ENCODE results near the gene ANKDD1B. TPM values are rescaled to one million over a fixed set of nuclear protein-coding genes. Genes with fewer than 3 reads are reported as not detected.
"Not testable (repeated sequence)": the region's sequence is repeated elsewhere in the genome, so short reads cannot be mapped to it uniquely, and the experiment has no call there.

The ANKDD1B gene
- 0.28 TPM in 1 of 2 replicates, not detected in the other for polyA plus RNA-seq (2014; cell fraction: cytosol; rRNA removed)
- 0.10 and 0.67 TPM in 2 replicates for polyA plus RNA-seq (2014; cell fraction: nucleus; rRNA removed)

DNA sequence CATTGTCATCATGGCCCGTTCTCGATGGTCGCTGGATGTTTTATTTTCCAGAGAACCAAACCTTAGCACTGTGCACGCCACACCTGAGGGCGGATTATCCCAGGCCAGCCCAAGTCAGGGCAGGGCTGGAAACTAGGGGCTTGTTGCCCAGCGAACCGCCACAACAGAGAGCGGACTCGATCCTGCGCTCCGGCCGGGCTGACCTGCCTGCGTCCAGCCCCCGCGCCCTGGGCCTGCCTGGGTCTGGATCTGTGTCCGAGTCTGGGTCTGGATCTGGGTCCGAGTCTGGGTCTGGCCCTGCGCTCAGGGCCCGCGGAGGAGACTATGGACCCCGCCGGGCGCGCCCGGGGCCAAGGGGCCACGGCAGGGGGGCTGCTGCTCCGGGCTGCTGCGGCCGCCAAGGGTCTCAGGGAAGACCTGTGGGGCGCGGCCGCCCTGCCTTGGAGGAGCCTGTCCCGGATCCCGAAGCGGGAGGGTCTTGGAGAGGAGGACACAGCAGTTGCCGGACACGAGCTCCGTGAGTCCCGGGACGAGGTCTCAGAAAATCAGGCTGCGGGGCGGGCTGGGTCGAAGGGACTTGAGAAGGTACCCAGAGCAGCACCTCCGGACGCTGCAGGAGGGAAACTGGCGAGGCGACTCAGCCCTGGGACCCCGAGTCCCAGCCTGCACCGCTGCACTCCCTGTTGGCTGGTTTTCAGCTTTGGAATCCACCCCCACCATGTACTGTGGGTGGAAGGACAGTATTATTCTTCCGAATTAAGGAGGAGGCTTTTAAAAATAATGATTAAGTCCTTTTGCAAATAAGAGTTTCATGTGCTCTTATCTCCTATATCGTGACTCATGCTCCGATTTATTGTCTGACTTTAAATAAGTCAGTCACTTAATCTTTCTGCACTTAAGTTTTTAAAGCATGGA lies at the start of gene ANKDD1B:
Gene ANKDD1B, plus strand, starts transcription at position 143 of the 915 bp plus-strand sequence. Its CDS starts 182 bp downstream, at position 325.
- no peak for DNase-seq (ENCODE audit: low spot score)

DNA sequence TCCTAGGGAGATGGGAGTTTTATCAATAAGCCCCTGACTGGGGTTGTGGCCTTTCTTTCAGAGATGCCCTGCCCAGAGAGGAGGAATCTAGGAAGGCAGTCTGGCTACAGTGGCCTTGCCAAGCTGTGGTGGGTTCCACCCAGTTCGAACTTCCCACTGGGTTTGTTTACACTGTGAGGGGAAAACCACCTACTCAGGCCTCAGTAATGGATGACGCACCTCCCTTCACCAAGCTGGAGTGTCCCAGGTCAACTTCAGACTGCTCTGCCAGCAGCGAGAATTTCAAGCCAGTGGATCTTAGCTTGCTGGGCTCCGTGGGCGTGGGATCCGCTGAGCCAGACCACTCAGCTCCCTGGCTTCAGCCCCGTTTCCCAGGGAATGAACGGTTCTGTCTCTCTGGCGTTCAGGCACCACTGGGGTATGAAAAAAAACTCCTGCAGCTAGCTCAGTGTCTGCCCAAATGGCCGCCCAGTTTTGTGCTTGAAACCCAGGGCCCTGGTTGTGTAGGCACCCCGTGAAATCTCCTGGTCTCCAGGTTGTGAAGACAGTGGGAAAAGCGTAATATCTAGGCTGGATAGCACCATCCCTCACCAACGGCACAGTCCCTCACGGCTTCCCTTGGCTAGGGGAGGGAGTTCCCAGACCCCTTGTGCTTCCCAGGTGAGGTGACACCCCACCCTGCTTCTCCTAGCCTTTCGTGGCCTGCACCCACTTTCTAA lies 45.1 kb upstream of the ANKDD1B start:
- not testable (repeated sequence) for DNase-seq (ENCODE audit: low spot score)

DNA sequence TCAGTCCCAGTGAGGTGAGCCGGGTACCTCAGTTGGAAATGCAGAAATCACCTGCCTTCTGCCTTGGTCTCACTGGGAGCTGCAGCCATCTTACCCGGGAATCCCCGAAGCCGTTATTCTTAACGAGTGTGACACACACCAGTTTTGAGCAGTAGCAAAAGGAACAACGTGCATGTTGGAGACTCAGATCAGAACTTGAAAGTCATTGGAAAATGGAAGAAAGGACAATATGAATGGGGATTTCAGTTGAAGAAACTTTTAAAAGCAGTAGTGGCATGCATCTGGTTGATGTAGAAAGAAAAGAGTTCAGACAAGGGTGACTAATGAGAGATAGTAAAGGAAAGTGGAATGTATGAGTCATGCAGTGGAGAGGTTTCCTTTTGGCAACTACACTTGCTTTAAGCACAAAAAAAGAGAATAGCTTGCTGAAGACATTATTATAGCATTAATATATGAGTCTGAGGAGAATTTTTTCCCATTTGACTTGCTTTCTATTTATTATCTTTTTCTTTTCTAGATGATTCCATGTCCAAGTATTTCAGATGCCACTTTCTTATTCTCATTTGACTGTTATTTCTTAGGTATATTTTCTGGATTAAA lies 44.4 kb upstream of the ANKDD1B start:
- DNase-seq (ENCODE audit: low spot score): no peak

DNA sequence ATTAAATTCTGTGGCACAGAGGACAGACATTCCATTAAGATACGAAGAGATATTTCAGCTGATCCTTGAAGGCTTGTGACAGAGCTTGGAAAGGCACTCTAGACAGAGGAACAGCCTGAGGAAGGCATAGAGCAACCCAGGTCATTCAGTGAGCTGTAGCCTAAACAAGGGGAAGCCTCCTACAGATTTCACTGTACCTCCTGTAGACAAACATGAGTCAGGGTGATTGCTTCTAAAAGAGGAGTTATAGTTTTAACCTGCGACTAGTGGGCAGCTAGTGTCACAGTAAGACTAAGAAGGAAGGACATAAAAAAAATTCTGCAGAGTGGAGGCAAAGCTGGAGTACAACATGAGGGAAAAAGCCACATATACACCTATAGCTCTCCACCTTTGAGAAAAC lies 43.5 kb upstream of the ANKDD1B start:
- no peak for DNase-seq (ENCODE audit: low spot score)

DNA sequence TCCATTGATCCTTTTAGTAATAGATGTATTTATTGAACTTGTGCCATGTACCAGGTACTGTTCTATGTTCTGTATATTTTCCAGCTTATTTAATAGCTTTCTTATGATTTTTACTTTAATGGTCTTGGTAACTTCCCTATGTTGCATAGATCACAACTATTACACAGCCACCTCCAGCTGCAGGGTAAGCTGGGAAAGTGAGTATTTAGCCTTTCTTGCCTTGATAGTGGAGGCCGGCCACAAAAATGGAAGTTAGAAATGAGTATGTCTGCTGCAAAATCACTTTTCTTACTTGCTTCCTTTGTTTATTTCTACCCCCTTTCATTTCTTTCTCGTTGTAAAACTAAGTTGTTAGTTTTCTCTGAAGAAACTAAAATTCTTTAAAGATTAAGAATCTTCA lies 43.1 kb upstream of the ANKDD1B start:
- DNase-seq (ENCODE audit: low spot score): no peak

DNA sequence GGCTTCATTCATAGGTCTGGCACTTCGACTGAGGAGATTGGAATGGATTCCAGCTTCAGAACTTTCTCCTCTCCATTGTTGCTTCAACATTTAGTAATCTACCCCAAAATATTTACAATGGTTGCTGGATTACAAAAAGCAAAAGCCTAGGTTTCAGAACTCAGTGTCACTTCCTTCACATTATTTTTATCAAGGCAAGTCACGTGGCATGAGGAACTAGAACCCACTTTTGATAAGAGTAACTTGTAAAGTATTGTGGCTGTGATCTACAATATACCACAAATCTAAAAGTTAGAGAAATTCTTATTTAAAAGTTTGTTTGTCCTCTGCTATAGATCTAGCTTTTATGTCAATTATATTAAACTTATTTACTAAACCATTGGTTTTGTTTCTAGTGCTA lies 39.7 kb upstream of the ANKDD1B start:
- DNase-seq (ENCODE audit: low spot score): no peak

DNA sequence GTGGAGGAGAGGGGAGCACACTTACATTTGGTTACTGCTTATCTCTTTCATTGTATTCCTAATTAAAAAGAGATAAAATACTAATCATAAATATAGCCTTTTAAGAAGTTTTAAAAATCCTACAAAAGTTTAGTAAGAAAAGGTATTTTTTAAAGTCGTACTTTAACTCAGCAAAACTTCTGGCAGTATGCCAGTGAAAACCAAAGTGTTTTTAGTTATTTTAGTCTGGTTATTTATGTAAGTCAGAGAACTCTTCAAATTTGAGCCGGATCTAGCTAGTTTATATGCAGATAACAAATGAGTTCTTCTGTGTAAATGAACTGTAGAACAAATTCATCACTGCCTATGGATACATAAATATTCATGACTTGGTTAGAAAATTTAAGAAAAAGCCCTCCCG lies 36.5 kb upstream of the ANKDD1B start:
- no peak for DNase-seq (ENCODE audit: low spot score)

DNA sequence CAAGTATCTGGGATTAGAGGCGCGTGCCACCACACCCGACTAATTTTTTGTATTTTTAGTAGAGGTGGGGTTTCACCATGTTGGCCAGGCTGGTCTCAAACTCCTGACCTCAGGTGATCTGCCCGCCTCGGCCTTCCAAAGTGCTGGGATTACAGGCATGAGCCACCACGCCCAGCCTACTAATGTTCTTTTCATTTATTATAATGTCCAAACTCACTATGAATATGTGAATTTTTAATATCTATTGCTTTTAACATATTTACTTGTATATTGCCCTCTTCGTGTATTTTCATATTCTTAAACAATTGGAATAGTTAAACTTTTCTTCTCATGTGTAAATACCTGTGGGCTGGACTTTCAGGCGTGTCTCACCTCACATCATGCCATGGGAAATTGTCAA lies 33.0 kb upstream of the ANKDD1B start:
- DNase-seq (ENCODE audit: low spot score): not testable (repeated sequence)

DNA sequence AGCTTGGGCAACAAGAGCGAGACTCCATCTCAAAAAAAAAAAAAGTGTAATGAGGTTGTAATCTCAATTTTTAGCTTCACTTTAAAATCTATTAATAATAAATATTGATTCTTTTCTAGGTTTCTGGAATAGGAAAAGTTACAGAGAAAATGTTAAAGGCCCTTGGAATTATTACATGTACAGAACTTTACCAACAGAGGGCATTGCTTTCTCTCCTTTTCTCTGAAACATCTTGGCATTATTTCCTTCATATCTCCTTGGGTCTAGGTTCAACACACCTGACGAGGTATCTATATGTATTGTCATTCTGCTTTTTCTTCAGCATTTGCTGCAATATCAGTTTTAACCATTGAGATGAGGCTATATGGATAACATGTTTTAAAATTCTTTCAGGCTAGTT lies 26.6 kb upstream of the ANKDD1B start:
- DNase-seq (ENCODE audit: low spot score): no peak

DNA sequence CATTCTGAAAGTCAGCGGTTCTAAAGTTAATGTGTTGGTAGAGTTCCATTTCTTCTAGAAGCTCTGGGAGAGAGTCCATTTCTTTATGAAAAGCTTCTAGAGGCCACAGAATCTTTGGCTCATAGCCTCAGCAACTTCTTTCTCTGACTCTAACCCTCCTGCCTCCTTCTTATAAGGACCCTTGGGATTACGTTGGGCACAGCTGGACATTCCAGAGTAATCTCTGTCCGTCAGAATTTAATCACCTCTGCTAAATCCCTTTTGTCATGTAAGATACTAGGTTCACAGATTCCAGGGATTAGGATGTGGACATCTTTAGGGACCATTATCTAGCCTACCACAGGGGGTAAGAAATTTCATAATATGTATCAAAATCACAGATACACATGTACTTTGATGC lies 22.6 kb upstream of the ANKDD1B start:
- no peak for DNase-seq (ENCODE audit: low spot score)

DNA sequence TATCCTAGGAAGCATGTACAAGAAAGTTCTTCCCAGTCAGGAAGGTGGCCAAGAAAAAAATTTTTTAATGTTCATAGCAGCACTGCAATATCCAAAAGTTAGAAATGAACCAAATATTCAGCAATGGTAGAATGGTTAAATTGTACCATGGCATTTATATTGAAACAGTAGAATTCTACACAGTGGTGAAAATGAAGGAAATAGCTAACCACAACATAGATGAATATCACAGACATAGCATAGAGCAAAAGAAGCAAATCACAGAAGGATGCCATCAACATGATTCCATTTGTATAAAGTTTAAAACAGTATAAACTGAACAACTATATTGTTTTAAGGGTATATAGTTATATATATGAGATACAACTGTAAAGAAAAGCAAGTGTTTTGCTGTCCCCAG lies 10.7 kb upstream of the ANKDD1B start:
- DNase-seq (ENCODE audit: low spot score): no peak

DNA sequence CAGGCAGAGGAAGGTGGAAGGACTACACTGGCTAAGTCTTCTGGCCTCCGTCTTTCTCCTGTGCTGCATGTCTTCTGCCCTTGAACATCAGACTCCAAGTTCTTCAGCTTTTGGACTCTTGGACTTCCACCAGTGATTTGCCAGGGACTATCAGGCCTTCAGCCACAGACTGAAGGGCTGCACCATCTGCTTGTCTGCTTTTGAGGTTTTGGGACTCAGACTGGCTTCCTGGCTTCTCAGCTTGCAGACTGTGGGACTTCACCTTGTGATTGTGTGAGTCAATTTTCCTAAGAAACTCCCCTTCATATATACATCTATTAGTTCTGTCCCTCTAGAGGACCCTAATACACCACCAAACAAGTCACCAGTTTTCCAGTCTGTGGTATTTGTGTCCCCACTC lies 9.7 kb upstream of the ANKDD1B start:
- DNase-seq (ENCODE audit: low spot score): no peak

DNA sequence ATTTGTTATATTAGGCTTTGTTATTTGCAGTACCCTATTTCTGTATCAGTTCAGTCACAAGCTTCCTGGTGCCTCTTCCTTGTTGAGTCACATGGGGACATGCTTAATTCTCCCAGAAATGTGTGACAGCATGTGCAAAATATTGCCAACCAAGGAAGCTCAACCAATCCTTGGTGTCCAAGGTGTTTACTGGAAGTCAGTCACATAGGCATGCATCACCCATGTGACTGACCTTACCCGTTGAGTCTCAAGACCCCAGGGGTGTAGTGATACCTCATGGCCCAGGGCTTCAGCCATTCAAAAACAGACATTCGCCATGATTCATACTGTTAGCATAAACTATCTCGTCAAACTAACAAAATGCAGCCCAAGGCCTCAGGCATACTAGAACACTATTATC lies 9.3 kb upstream of the ANKDD1B start:
- DNase-seq (ENCODE audit: low spot score): no peak

DNA sequence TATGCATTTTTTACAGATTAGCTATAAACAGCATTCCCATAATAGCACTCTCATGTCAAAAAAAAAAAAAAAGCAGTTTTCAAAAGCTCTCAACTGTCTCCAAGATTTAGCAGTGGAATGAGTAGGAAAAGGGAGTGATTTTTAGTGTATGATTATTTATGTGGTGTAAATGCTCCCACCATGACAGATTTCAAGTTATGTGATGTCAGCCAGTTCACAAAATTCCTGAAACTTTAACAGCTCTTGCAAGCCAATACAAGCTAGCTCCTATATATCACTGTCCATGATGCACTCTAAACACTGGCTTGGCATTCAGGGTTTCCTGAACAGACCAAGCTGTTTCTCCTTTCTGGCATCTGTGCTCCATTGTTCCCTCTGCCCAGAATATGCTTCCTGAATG lies 7.9 kb upstream of the ANKDD1B start:
- DNase-seq (ENCODE audit: low spot score): no peak

DNA sequence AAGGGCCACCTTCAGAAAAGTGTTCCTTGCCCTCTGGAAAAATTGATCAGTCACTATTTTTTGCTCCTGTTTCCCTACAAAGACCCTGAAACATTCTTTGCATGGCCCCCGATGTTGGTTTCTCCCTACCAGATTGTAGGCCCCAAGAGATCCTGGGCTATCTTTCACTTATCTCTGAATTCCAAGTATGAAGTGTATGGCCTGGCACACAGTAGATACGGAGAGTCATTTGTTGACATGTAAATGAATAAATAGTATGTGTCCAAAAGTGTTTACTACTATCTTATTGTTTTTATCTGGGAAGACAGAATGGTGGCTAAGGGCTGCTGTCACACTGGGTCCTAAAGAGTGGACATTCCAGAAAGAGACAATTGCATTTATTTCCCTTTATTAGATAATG lies 7.4 kb upstream of the ANKDD1B start:
- no peak for DNase-seq (ENCODE audit: low spot score)

DNA sequence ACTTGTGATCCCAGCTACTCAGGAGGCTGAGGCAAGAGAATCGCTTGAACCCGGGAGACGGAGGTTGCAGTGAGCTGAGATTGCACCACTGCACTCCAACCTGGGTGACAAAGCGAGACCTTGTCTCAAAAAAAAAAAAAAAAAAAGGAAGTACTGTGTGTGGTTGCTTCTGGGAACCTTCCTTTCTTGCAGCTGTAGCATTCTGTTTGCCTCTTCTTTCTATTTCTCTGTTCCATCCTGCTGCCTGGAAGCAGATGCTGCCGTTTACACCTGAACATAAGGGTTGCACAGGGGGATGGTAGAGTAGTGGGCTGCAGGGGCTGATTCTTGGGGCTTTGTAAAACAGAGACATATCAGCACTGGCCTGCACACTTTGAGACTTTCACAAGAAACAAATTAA lies 3.9 kb upstream of the ANKDD1B start:
- not testable (repeated sequence) for DNase-seq (ENCODE audit: low spot score)

DNA sequence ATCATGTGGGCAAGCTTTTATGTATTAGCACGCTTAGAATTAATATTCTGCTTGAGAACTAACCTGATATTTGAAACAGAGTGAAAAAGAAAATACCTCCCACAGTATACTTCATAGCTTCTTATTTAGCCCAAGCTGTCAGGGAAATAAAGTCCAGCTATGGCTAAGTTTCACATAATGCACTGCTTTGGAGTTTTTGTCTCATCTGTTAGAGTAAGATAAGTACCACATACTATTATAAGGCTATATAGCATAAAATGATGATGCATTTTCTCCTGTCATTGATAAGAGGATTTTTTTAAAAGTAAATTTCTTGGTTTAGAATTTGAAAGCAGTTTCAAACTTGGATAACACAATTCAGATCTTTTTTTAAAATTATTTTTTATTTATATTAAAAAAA lies 2.4 kb upstream of the ANKDD1B start:
- DNase-seq (ENCODE audit: low spot score): no peak

DNA sequence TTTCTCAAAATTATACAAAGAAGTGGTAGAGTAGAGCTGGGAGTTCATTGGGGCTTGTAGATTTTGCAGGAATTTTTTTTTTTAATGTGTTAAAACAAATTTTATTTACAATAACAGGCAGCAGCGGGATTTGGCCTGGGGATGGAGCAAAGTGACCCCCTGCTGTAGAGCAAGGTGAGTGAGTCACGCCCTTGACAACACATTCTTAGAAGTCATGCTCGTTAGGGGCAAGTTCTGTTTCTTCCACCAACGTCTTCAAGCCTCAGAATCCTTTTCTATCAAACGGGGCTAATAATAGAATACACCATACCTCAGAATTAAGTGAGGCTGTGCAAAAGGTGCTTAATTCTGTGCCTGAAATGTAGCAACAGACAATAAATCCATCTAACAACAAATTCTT lies 1.1 kb upstream of the ANKDD1B start:
- no peak for DNase-seq (ENCODE audit: low spot score)

DNA sequence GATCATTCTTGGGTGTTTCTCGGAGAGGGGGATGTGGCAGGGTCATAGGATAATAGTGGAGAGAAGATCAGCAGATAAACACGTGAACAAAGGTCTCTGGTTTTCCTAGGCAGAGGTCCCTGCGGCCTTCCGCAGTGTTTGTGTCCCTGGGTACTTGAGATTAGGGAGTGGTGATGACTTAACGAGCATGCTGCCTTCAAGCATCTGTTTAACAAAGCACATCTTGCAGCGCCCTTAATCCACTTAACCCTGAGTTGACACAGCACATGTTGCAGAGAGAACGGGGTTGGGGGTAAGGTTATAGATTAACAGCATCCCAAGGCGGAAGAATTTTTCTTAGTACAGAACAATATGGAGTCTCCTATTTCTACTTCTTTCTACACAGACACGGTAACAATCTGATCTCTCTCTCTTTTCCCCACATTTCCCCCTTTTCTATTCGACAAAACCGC lies 368 bp upstream of the ANKDD1B start:
- DNase-seq (ENCODE audit: low spot score): peak; percentile 81

DNA sequence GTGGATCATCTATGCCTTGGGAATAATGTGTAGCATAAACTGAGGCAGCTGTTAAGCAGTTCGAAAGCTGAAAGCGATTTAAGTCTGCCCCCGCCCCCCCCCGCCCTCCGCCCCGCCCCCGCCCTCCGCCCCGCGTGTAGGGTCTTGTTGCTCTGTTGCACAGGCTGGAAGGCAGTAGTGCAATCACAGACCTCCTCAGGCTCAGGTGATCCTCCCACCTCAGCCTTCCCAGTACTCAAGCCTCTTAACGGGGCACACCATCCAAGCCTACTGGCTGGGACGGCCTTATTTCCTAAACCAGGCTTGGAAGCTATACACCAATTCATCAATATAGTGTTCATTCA lies 945 bp downstream of the ANKDD1B start:
- DNase-seq (ENCODE audit: low spot score): no peak

DNA sequence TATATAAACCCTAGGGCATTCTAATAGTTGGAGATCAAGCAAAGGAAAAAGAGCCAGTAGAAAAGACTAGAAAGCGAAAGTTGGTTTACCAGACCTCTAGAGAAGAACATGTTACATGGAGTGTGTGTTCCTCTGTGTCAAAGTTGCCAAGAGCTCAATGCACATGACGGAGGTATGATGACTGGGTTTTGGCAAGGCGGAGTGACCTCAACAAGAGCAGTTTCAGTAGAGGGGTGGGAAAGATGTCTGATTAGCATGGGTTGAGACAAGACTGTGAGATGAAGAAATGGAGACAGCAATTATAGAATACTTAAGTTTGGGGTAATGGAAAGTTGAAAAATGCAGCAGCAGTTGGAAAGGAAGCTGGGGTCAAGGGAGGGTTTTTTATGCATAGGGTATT lies 1.6 kb downstream of the ANKDD1B start:
- no peak for DNase-seq (ENCODE audit: low spot score)

DNA sequence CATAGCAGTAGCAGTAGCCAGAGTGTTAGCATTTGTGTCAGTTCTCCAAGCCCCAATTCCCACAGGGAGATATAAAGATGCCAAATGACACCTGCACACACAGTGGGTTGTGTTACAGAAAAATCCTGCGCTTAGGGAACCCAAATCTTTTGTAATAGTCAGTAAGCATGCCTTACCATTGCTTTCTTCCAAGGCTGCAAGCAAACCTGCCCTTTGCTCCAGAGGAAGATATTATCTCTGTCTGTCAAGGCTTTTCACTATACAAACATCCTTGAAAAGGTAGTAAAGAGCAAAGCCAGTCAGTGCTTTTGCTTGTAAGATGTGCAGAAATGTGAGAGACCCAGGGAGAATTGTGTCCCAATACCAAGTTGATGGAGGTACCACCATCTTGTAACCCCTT lies 2.9 kb downstream of the ANKDD1B start:
- DNase-seq (ENCODE audit: low spot score): no peak
